SK-N-SH treated with all-trans-retinoic acid at 6 μM for 48 hours (cell line): ENCODE results near the gene CD19.
"Not testable (repeated sequence)": the region's sequence is repeated elsewhere in the genome, so short reads cannot be mapped to it uniquely, and the experiment has no call there.

ENCODE experiments used
- ATAC-seq: fragments of 200-7000 bp; cut with Tn5 transposase; 3 replicates; pipeline ENCODE4 v1.9.1; 2020; ENCODE audit warnings: mild to moderate bottlenecking, moderate library complexity
- ARNTL ChIP-seq: fragments of 450-650 bp; formaldehyde crosslinking; IDR thresholded peaks from 2 replicates; pipeline ENCODE4 v1.5.0; 2020; ENCODE audit warnings: low read depth, mild to moderate bottlenecking, moderate library complexity, borderline replicate concordance
- BACH2 ChIP-seq: fragments of 250-450 bp; sonication (Bioruptor Pico); IDR thresholded peaks from 2 replicates; pipeline ENCODE4 v1.9.0; 2021; ENCODE audit warnings: mild to moderate bottlenecking, borderline replicate concordance
- CSDC2 ChIP-seq: fragments of 250-450 bp; sonication (Bioruptor Pico); IDR thresholded peaks from 2 replicates; pipeline ENCODE4 v1.5.0; 2020; ENCODE audit warnings: mild to moderate bottlenecking, moderate library complexity
- CSRNP3 ChIP-seq: fragments of 250-450 bp; sonication (Bioruptor Pico); IDR thresholded peaks from 2 replicates; pipeline ENCODE4 v1.5.1; 2021; ENCODE audit warnings: mild to moderate bottlenecking, moderate library complexity
- ESRRG ChIP-seq: fragments of 250-450 bp; sonication (Bioruptor Pico); IDR thresholded peaks from 2 replicates; pipeline ENCODE4 v1.6.1; 2021; ENCODE audit warnings: mild to moderate bottlenecking
- GLIS3 ChIP-seq: fragments of 250-450 bp; sonication (Bioruptor Pico); IDR thresholded peaks from 2 replicates; pipeline ENCODE4 v1.5.0; 2020; ENCODE audit warnings: mild to moderate bottlenecking, moderate library complexity
- ISL1 ChIP-seq: fragments of 250-450 bp; sonication (Bioruptor Pico); IDR thresholded peaks from 2 replicates; pipeline ENCODE4 v2.1.2; 2022; ENCODE audit warnings: mild to moderate bottlenecking, moderate library complexity
- OSR1 ChIP-seq: fragments of 250-450 bp; sonication (Bioruptor Pico); IDR thresholded peaks from 2 replicates; pipeline ENCODE4 v1.8.0; 2022; ENCODE audit warnings: moderate library complexity, mild to moderate bottlenecking, inconsistent platforms
- PPARA ChIP-seq: fragments of 250-450 bp; sonication (Bioruptor Pico); IDR thresholded peaks from 2 replicates; pipeline ENCODE4 v1.5.0; 2020; ENCODE audit warnings: mild to moderate bottlenecking, borderline replicate concordance
- RARB ChIP-seq: fragments of 250-450 bp; sonication (Bioruptor Pico); IDR thresholded peaks from 2 replicates; pipeline ENCODE4 v1.8.0; 2021; ENCODE audit warnings: mild to moderate bottlenecking, moderate library complexity
- SNAI2 ChIP-seq: fragments of 250-450 bp; sonication (Bioruptor Pico); IDR thresholded peaks from 2 replicates; pipeline ENCODE4 v1.5.0; 2020; ENCODE audit warnings: mild to moderate bottlenecking, moderate library complexity
- ZC3H10 ChIP-seq: fragments of 250-450 bp; sonication (Bioruptor Pico); IDR thresholded peaks from 2 replicates; pipeline ENCODE4 v1.5.1; 2021; ENCODE audit warnings: mild to moderate bottlenecking, moderate library complexity
- ZFP30 ChIP-seq: fragments of 450-650 bp; formaldehyde crosslinking; IDR thresholded peaks from 2 replicates; pipeline ENCODE4 v1.5.0; 2022; ENCODE audit warnings: mild to moderate bottlenecking, moderate library complexity
- ZNF565 ChIP-seq: fragments of 450-650 bp; formaldehyde crosslinking; conservative IDR thresholded peaks from 2 replicates; pipeline ENCODE4 v1.5.0; 2020; ENCODE audit warnings: low read depth, mild to moderate bottlenecking, moderate library complexity
- ZNF8 ChIP-seq: fragments of 450-650 bp; formaldehyde crosslinking; IDR thresholded peaks from 2 replicates; pipeline ENCODE4 v1.5.0; 2020; ENCODE audit warnings: mild to moderate bottlenecking, moderate library complexity
- TF ChIP-seq, protein P1 (sequence below): fragments of 250-450 bp; sonication (Bioruptor Pico); IDR thresholded peaks from 2 replicates; pipeline ENCODE4 v1.8.0; 2021; ENCODE audit warnings: low read depth, mild to moderate bottlenecking, moderate library complexity, borderline replicate concordance
- TF ChIP-seq, protein P2 (sequence below): fragments of 250-450 bp; sonication (Bioruptor Pico); IDR thresholded peaks from 2 replicates; pipeline ENCODE4 v1.8.0; 2020; ENCODE audit warnings: mild to moderate bottlenecking, moderate library complexity, borderline replicate concordance
- TF ChIP-seq, protein P3 (sequence below): fragments of 250-450 bp; sonication (Bioruptor Pico); IDR thresholded peaks from 2 replicates; pipeline ENCODE4 v1.5.0; 2020; ENCODE audit warnings: mild to moderate bottlenecking, moderate library complexity

Gene CD19

DNA sequence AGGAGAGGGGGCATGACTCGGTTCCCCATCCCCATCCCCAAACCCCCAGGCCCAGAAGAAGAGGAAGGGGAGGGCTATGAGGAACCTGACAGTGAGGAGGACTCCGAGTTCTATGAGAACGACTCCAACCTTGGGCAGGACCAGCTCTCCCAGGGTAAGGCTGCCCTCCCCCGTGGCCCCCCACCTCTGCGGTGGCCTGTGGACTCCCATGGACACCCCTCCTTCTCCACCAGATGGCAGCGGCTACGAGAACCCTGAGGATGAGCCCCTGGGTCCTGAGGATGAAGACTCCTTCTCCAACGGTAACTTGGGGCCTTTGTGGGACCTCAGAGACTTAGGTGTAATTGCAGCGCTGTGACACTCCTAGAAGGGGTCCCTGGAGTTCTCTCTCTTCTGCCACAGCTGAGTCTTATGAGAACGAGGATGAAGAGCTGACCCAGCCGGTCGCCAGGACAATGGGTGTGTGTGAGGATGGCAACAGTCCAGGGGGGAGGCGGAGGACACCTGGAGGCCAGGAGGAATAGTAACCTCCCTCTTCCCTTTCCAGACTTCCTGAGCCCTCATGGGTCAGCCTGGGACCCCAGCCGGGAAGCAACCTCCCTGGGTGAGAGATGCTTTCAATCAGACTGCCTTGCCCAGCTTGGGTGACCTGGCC, 5.6 kb downstream of the CD19 start:
- TF ChIP-seq ZNF8 (CRISPR knock-in tag) (no peak), CSDC2 (CRISPR knock-in tag) (no peak), CSRNP3 (CRISPR knock-in tag) (no peak), GLIS3 (no peak), ARNTL (CRISPR knock-in tag) (no peak), PPARA (CRISPR knock-in tag) (no peak), OSR1 (no peak), ZNF565 (CRISPR knock-in tag) (no peak), ESRRG (CRISPR knock-in tag) (no peak), ZFP30 (CRISPR knock-in tag) (no peak), RARB (no peak), BACH2 (no peak), ZC3H10 (CRISPR knock-in tag) (no peak), SNAI2 (CRISPR knock-in tag) (no peak)
- TF ChIP-seq, protein P1, sequence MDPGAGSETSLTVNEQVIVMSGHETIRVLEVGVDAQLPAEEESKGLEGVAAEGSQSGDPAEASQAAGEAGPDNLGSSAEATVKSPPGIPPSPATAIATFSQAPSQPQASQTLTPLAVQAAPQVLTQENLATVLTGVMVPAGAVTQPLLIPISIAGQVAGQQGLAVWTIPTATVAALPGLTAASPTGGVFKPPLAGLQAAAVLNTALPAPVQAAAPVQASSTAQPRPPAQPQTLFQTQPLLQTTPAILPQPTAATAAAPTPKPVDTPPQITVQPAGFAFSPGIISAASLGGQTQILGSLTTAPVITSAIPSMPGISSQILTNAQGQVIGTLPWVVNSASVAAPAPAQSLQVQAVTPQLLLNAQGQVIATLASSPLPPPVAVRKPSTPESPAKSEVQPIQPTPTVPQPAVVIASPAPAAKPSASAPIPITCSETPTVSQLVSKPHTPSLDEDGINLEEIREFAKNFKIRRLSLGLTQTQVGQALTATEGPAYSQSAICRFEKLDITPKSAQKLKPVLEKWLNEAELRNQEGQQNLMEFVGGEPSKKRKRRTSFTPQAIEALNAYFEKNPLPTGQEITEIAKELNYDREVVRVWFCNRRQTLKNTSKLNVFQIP: no peak
- TF ChIP-seq, protein P2, sequence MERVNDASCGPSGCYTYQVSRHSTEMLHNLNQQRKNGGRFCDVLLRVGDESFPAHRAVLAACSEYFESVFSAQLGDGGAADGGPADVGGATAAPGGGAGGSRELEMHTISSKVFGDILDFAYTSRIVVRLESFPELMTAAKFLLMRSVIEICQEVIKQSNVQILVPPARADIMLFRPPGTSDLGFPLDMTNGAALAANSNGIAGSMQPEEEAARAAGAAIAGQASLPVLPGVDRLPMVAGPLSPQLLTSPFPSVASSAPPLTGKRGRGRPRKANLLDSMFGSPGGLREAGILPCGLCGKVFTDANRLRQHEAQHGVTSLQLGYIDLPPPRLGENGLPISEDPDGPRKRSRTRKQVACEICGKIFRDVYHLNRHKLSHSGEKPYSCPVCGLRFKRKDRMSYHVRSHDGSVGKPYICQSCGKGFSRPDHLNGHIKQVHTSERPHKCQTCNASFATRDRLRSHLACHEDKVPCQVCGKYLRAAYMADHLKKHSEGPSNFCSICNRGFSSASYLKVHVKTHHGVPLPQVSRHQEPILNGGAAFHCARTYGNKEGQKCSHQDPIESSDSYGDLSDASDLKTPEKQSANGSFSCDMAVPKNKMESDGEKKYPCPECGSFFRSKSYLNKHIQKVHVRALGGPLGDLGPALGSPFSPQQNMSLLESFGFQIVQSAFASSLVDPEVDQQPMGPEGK (CRISPR knock-in tag): no peak
- TF ChIP-seq, protein P3, sequence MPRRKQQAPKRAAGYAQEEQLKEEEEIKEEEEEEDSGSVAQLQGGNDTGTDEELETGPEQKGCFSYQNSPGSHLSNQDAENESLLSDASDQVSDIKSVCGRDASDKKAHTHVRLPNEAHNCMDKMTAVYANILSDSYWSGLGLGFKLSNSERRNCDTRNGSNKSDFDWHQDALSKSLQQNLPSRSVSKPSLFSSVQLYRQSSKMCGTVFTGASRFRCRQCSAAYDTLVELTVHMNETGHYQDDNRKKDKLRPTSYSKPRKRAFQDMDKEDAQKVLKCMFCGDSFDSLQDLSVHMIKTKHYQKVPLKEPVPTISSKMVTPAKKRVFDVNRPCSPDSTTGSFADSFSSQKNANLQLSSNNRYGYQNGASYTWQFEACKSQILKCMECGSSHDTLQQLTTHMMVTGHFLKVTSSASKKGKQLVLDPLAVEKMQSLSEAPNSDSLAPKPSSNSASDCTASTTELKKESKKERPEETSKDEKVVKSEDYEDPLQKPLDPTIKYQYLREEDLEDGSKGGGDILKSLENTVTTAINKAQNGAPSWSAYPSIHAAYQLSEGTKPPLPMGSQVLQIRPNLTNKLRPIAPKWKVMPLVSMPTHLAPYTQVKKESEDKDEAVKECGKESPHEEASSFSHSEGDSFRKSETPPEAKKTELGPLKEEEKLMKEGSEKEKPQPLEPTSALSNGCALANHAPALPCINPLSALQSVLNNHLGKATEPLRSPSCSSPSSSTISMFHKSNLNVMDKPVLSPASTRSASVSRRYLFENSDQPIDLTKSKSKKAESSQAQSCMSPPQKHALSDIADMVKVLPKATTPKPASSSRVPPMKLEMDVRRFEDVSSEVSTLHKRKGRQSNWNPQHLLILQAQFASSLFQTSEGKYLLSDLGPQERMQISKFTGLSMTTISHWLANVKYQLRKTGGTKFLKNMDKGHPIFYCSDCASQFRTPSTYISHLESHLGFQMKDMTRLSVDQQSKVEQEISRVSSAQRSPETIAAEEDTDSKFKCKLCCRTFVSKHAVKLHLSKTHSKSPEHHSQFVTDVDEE (CRISPR knock-in tag): no peak
- no peak for ATAC-seq

DNA sequence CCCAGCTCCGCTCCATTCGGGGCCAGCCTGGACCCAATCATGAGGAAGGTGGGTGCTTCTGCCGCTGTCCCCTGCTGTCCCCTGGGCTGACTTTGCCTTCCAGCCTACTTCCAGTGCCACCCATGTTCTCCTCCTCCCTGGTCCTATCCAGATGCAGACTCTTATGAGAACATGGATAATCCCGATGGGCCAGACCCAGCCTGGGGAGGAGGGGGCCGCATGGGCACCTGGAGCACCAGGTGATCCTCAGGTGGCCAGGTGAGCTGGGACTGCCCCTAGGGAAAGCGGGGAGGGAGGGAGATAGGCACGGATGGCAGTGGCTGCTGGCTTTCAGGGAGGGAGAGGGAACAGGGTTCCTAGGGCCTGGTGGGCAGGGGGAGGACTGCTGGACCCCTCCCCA, 7.0 kb downstream of the CD19 start:
- ATAC-seq: no peak
- TF ChIP-seq ZNF8 (CRISPR knock-in tag) (no peak), ZC3H10 (CRISPR knock-in tag) (no peak), ZFP30 (CRISPR knock-in tag) (no peak), ISL1 (CRISPR knock-in tag) (no peak), ZNF565 (CRISPR knock-in tag) (no peak)
- TF ChIP-seq, protein P2 (CRISPR knock-in tag): no peak
- TF ChIP-seq, protein P3 (CRISPR knock-in tag): no peak

DNA sequence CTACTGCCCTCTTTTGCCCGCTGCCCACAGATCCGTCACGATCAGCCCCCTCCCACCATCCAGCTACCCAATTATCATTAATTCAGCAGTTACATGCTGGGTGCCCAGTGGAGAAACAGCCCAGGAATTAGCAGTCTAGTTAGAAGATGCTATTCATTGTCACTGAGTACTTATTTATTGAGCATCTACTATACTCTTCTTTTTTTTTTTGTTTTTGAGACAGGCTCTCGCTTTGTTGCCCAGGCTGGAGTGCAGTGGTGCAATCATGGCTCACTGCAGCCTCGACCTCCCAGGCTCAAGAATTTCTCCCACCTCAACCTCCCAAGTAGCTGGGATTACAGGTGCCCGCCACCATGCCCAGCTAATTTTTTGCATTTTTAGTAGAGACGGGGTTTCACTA, 8.1 kb downstream of the CD19 start:
- not testable (repeated sequence) for ATAC-seq
